NCI-H146 treated with DMSO at 0.1 percent for 48 hours (cell line): ENCODE data around the gene CDH20.
"Not testable (repeated sequence)": the region's sequence is repeated elsewhere in the genome, so short reads cannot be mapped to it uniquely, and the experiment has no call there.

Experiments used
- DNase-seq: peaks from one replicate; lab custom pipeline; 2025; ENCODE audit not compliant: unreplicated experiment; lab: John Stamatoyannopoulos, UW

The CDH20 gene

GRCh38 chr18:61340148-61340547, 6.9 kb downstream of the CDH20 start:
- DNase-seq, result no peak

DNA sequence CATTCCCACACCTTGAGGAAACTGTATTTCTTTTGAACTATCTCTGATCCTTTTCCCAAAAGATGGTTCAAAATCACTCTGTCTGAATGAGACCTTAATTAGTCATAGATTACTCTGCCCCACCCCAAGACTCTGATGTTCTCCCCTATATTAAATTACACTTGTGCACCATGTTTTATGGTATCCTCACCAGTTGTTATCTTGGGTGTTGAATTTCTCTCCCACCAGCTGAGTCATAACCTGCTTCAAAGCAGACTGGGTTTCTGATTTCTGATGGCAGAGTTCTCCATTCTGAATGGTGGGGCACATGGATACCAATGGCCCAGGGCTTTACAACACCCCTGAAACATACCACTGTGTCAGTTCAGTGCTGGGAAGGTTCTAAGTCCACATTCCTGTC, 15.0 kb downstream of the CDH20 start:
- DNase-seq, result no peak

DNA sequence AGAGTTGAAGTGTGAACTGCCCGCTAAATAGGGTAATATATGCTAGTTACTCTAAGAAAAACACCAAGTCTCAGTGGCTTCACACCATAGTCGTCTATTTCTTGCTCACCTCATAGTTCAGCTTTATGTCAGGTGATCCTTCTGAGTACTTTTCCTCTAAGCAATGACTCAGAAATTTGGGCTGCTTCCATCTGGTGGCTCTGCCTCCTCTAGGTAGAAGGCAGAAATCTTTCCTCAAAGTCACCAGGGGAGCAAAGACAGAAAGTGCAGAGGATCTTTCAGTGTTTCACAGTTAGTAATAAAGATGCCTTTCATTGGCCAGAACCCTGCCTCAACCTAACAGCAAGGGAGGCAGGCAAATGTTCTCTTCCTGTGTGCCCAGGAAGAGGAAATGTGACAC, 17.3 kb downstream of the CDH20 start:
- DNase-seq, result no peak

DNA sequence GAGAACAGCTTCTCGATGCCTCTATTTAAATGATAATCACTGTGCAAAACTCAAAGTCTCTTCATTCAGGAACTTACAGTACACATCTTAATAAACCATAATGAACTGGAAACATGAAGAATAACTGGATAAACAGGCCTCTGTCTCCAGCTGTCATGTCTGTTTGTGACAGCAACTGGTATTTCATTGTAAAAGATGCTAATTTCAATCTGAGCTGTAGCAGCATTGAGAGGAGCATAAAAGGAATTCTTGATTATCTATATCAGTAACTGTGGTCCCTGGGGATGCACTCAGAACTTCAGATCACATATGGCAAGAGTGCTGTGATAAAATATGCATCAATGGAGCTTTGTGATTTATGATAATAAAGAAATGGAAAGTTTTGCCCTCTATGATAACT, 18.8 kb downstream of the CDH20 start:
- DNase-seq, result no peak

GRCh38 chr18:61352611-61353010, 19.4 kb downstream of the CDH20 start:
- no peak for DNase-seq

- no peak for DNase-seq
Measured at GRCh38 chr18:61360404-61361383, 27.5 kb downstream of the CDH20 start.

DNA sequence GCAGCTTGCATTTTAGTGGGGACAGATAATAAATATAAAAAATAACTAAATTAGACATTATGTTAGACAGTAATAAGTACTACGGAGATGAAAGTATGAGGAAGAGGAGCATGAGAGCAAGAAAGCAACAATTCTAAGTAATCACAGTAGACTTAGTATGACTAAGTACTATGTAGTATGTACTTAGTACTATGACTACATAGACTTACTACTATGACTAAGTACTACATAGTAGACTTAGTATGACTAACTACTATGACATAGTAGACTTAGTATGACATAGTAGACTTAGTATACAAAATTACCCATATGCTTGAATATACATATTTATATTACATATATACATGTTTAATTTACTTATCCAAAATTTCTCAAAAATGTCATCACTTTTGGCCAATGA, 29.3 kb downstream of the CDH20 start:
- no peak for DNase-seq

- DNase-seq, result no peak
Measured at GRCh38 chr18:61364953-61365352, 31.7 kb downstream of the CDH20 start.

- no peak for DNase-seq
Measured at GRCh38 chr18:61368001-61368400, 34.8 kb downstream of the CDH20 start.

- not testable (repeated sequence) for DNase-seq
Measured at GRCh38 chr18:61369671-61370070, 36.4 kb downstream of the CDH20 start.

DNA sequence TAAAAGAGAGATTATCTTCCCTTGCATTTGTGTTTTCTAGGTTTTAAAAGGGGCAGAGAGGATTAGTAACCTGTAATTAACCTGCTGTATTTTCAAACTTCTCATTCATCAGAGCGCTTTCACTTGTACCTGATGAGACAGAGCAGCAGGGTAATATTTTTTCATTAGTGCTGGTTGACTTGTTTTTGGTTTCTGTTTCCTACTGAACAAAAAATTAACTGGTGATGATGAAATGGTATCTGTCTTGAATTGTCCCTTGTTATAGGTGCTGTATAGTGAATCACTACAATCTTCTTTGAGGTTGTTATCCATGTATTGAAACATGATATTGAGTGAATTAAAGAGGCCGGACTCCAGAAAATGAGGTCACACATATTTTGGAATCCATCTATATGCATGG, 37.9 kb downstream of the CDH20 start:
- DNase-seq, result peak; percentile 71

- DNase-seq, result no peak
Measured at GRCh38 chr18:61379827-61380226, 46.6 kb downstream of the CDH20 start.

DNA sequence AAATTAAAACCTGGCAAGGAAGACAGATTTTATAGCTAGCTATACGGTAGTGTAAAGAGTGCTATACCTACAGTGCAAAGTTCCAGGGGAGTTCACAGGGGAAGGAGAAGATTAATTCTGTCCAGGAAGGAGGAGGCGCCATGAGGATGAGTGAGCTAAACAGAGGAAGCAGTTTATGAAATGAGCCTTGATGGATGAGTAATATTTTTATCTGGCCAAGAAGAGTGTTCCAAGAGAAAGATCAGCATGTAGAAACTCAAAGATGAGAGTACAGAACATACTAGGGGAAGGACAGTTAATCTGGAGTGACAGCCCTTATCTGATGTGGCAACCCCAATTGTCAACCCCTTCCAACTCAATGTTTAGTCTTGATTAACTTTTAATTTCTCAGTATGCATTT, 54.8 kb downstream of the CDH20 start:
- DNase-seq, result no peak

DNA sequence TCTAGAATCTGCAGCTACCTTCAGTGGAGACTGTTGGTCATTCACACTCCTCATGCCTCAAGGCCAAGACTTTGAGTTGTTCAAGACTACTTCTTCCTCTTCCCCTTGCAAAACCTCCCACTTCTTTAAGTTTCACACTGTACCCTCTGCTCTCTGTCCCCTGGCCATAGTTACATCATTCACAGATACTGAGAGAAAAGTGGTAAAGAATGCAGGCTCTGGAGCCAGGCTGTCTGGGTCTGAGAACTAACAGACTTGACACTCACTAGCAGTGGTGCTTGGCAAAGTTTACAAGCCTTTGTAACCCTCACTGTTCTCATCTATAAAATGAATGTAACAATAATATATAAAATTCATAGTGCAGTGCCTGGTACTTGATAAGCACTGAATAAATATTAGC, 61.8 kb downstream of the CDH20 start:
- no peak for DNase-seq

DNA sequence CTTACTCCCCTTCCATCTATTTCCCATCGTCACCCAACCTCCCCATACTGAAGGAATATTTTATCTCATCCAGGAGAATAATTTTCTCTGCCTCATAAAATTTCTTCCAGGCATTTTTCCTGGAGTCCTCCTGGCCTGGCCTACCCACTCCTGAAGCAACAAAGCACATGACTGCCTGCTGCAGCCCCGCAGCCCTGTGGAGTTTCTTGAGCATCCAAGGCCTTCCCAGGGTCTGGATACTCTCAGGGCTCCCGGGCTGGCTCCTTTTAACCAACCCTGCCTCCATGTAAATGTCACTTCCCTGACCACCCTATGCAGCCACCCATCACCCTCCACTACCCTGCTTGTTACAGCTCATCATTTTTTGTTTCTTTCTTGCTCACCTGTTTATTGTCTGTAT, 64.0 kb downstream of the CDH20 start:
- DNase-seq, result no peak

DNA sequence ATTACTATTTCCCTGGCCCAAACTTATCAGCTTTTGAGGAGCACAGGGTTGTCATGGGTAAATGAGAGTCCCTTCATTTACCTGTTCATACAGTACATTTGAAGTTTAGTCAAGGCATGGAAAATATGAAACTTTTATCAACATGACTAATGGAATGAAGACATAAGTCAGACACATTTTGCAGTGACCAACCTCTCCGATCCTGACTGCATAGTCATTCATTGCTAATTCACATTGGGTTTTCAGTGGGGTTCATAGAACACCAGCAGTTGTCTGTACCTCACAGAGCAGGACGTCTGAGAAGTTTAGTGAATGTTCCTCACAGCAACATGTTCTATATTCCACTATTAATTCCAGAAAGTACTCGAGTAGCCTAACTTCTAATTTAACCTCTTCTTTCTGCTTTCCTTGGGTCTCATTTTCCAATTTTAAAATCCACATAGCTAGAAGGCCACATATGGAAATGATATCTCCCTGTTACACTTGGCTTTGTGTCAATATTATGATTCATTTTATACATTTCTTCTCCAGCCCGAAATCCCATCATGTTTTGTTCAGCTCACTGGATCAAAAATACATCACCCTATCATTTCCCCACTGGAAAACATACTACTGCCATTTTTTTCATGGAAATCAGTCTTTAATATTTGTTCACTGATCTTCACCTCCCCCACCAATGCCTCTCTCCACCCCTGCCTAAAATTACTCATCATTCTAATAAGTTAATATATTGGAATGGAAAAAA, 65.9 kb downstream of the CDH20 start:
- no peak for DNase-seq

- DNase-seq, result peak; percentile 12
Measured at GRCh38 chr18:61400016-61400635, 66.9 kb downstream of the CDH20 start.

DNA sequence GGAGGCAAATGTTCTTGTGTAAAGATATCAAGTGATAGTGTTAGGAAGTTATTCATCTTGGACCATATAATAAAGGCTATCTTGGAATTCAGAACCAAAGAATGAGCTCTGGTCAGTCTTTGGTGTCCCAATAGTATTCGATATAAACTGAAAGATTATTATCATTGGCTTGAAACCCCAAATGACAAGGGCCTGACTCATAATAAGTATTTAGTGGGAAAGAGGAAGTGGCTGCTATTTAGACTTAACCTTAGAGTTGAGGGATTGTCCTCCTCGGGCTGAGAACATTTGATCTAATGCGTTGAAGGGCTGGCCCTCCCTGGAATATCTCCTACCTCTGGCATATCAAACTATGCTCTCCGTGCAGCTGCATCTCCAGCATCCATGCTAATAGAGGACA, 67.5 kb downstream of the CDH20 start:
- no peak for DNase-seq

GRCh38 chr18:61402726-61403125, 69.5 kb downstream of the CDH20 start:
- DNase-seq, result no peak

GRCh38 chr18:61413396-61413795, 80.2 kb downstream of the CDH20 start:
- DNase-seq, result no peak

DNA sequence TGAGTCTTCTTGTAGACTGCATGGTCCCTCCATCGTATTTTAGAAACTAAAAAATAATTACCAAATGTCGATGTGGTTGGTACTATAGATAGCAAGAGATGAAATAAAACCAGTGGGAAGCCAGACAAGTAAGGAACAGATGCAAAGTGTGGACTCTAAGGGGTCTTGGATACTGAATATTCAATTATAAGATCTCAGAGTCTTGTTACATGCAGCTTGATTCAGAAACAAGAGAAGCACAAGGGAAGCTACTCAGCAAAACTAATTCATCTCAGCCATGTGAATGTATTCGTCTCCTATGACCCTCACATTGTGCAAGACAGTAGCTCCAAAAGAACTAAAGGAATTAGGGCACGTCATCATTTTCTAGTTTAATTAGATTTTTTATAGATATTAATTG, 80.9 kb downstream of the CDH20 start:
- no peak for DNase-seq

DNA sequence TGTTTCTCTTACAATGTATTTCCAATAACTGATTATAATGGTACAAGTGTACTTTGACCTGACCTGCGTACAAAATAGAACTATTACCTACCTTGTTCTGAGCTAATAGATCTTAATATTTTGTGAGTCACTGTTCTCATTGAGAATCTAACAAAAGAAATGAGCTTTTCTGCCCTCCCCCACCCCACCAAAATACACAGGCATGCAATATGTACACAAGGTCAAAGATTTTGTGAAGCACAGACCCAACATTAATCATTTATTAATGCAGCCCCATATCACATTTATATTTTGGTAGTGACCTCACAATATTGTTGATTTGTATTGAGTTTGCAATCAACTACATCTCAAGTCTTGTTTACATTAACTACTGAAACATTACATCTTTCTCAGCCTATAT, 86.5 kb downstream of the CDH20 start:
- no peak for DNase-seq
